H7 (cell line): Measurements from ENCODE around the gene RAB34. TPM values are rescaled to one million over a fixed set of nuclear protein-coding genes. Genes with fewer than 3 reads are reported as not detected.

Experiments used
- DNase-seq: peaks from one replicate; pipeline ENCODE4 v3.0.0; 2012
- H3K27me3 ChIP-seq: 2 replicates; pipeline ENCODE4 v1.6.0; 2011; ENCODE audit warnings: mild to moderate bottlenecking, low read length; ENCODE audit not compliant: control insufficient read depth, insufficient read depth
- H3K36me3 ChIP-seq: replicated peaks from 2 replicates; pipeline ENCODE4 v1.5.1; 2011; ENCODE audit warnings: low read length; ENCODE audit not compliant: control insufficient read depth, insufficient read depth
- H3K4me3 ChIP-seq: 2 replicates; pipeline ENCODE4 v1.5.1; 2011; ENCODE audit warnings: low read depth, mild to moderate bottlenecking, control low read depth, low read length, moderate library complexity; ENCODE audit not compliant: insufficient read depth
- total RNA-seq: library from RNA; depleted of rRNA; stranded (reverse); fragments of >200 nt; shearing (Covaris generic); gene quantifications from 2 replicates; pipeline ENCODE4 v1.2.3, GENCODE V29; 2014

The RAB34 gene
- total RNA-seq, 1 experiment from 2014 or later, result 284 TPM

GRCh38 chr17:28712705-28713415 lies 4.8 kb downstream of the RAB34 start:
- peak overlapping the region; percentile 63; the same call in 1 of the 2 replicates for H3K4me3 ChIP-seq
- no peak for DNase-seq
- H3K36me3 ChIP-seq, result peaks cover 16% of the 10 kb centered on the region
- no peaks in the 10 kb centered on the region for H3K27me3 ChIP-seq

GRCh38 chr17:28712032-28712704 lies 5.5 kb downstream of the RAB34 start:
- H3K36me3 ChIP-seq, result peaks cover 16% of the 10 kb centered on the region
- peak; percentile 91 for DNase-seq
- H3K27me3 ChIP-seq, result no peaks in the 10 kb centered on the region
- H3K4me3 ChIP-seq, result peak overlapping the region; percentile 63

- H3K36me3 ChIP-seq, result peaks cover 16% of the 10 kb centered on the region
- H3K4me3 ChIP-seq, result peak within 1 kb of the TSS; percentile 84
- DNase-seq, result peak; percentile 89
- no peaks in the 10 kb centered on the region for H3K27me3 ChIP-seq
These were observed 6.0 kb downstream of the RAB34 start, which contains the start of gene PROCA1 for GRCh38 chr17:28711723-28712031. TSS of gene PROCA1 (minus strand) at chr17:28711888. CDS start at chr17:28711660, 228 bp downstream.

- Histone ChIP-seq H3K4me3 (peak overlapping the region; percentile 84), H3K36me3 (peaks cover 16% of the 10 kb centered on the region), H3K27me3 (no peaks in the 10 kb centered on the region)
- peak; percentile 100 for DNase-seq
These were observed 6.6 kb downstream of the RAB34 start for GRCh38 chr17:28710861-28711722.

- H3K36me3 ChIP-seq, result peaks cover 9% of the 10 kb centered on the region
- H3K27me3 ChIP-seq, result no peaks in the 10 kb centered on the region
- DNase-seq, result no peak
- no peak overlapping the region for H3K4me3 ChIP-seq
These were observed 10.3 kb downstream of the RAB34 start for GRCh38 chr17:28707339-28707720.

GRCh38 chr17:28706471-28707338 lies 11.0 kb downstream of the RAB34 start:
- no peak overlapping the region for H3K4me3 ChIP-seq
- DNase-seq, result peak; percentile 78
- H3K36me3 ChIP-seq, result peaks cover 13% of the 10 kb centered on the region
- no peaks in the 10 kb centered on the region for H3K27me3 ChIP-seq

- peak; percentile 46 for DNase-seq
- Histone ChIP-seq H3K27me3 (no peaks in the 10 kb centered on the region), H3K36me3 (peaks cover 19% of the 10 kb centered on the region), H3K4me3 (no peak overlapping the region)
These were observed 11.8 kb downstream of the RAB34 start for GRCh38 chr17:28705728-28706334.

GRCh38 chr17:28705074-28705659 lies 12.5 kb downstream of the RAB34 start:
- DNase-seq, result peak; percentile 47
- H3K36me3 ChIP-seq, result peaks cover 25% of the 10 kb centered on the region
- no peaks in the 10 kb centered on the region for H3K27me3 ChIP-seq
- no peak overlapping the region for H3K4me3 ChIP-seq

GRCh38 chr17:28704219-28704858 lies 13.3 kb downstream of the RAB34 start:
- DNase-seq, result peak; percentile 48
- H3K36me3 ChIP-seq, result peaks cover 34% of the 10 kb centered on the region
- no peak overlapping the region for H3K4me3 ChIP-seq
- H3K27me3 ChIP-seq, result no peaks in the 10 kb centered on the region

- no peak overlapping the region for H3K4me3 ChIP-seq
- no peak for DNase-seq
- no peaks in the 10 kb centered on the region for H3K27me3 ChIP-seq
- peaks cover 39% of the 10 kb centered on the region for H3K36me3 ChIP-seq
These were observed 14.0 kb downstream of the RAB34 start for GRCh38 chr17:28703552-28704218.

GRCh38 chr17:28702752-28703150 lies 14.9 kb downstream of the RAB34 start:
- Histone ChIP-seq H3K36me3 (peaks cover 48% of the 10 kb centered on the region), H3K27me3 (no peaks in the 10 kb centered on the region), H3K4me3 (no peak overlapping the region)
- DNase-seq, result peak; percentile 47

GRCh38 chr17:28702026-28702751 lies 15.5 kb downstream of the RAB34 start:
- Histone ChIP-seq H3K36me3 (peaks cover 54% of the 10 kb centered on the region), H3K4me3 (no peak overlapping the region), H3K27me3 (no peaks in the 10 kb centered on the region)
- DNase-seq, result peak; percentile 35
